ENCODE data around the gene MS4A5.
A peak's percentile ranks its signal among the peaks of the same experiment; 100 is the strongest.

The MS4A5 gene

DNA sequence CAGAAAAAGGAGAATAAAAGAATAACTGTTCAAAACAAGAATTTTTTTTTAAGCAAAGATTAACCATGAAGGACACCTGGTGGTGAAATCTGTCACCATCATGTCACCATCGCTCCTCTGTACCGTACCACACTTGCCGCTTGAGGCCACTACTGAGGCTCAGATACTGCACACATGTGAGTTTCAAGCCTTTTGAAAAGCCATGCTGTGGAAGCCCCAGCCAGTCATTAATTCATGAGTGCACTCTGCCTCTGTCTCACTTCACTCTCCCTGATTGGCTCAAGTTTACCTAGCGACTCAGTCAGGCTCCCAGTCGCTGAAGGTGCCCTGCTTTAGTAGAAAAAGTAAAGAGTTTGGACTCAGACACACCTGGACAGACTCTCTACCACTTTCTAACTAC lies 56.6 kb downstream of the MS4A5 start:
- peak; percentile 3 for DNase-seq

DNA sequence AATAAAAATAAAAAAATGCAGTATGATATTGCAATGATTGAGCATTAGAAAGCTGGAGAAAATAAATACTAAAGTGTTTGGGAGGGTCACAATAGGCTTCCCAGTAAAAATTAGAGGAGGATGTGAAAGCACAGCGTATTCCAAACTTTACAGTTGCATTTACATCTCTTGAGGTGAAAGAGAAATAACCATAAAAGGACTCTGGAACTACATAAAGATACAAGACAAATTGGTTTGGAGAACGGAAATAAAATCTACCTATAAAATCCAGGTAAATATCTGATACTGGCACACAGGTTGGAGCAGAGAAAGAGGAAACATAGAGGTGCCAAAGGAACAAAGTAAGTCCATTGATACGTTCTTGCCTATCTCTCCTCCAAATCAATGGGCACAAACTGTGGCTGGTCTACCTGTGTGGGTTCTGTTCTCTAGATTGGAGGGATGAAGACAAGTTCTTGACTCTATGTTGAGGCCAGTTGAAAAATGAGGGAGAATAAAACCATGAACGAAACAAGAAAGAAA lies 63.2 kb downstream of the MS4A5 start, which contains the start of gene MS4A12:
TSS of gene MS4A12 (plus strand) at position 291 of the 522 bp plus-strand sequence. CDS start 4,541 bp downstream, outside the sequence.
- no peak for DNase-seq

DNA sequence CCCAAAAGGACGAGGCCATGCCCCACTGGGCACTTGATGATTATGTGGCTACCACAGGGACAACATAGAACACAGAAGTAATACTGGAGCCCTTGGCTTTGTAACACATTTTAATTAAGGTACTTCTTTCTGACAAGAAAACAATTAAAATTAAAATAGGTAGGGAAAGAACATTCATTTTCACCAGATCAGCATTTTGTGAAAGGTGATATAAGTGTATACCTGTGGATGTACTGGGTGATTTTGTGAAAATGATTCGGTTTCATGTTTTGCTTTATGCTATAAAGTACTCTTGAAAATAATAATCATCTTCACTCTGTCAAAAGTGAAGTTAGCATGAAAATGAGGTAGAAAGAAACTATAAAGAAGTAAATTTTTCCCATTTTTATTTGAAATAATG lies 64.1 kb downstream of the MS4A5 start:
- DNase-seq: no peak

Data from stimulated activated CD4-positive, alpha-beta T cell treated with anti-CD3 and anti-CD28 coated beads, Interleukin-4, amount 100 ng/mL, for 24 hours (primary cell).